Measurements from ENCODE around the gene MYNN. TPM values are rescaled to one million over a fixed set of nuclear protein-coding genes. Genes with fewer than 3 reads are reported as not detected.

The MYNN gene
- total RNA-seq, 1 experiment from 2014 or later = 10.6 TPM

DNA sequence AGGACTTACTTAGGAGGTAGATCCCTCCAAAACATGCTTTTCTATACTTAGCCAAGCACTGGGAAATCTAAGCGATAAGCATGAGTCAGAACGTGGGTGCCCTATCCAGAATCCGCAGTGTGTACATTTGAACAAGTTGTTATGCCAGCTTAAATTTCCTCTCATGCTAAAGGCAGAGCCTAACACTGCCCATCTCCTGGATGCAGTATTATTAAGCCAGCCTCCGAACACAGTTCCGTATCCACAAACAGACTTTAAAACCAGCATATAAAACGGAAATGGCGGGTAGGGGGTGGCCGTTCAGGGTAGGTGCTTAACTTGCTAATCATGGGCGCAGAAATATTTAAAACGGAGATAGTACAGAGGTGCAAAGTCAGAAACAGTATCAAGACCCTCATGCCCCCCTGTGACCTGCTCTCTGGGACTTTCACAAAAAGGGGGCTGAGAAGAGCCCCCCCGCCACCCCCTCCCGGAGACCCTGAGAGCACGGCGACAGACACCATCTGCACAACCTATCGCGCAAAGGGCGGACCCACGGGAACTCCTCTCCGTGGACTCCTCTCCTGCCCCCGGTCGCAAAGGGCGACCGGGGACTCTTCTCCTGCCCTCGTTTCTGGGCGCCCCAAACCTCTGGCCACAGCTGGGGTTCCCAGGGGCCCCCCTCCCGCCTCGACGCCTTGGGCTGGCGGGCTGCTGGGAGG lies 38.6 kb downstream of the MYNN start:
- Mint-ChIP-seq H3K36me3 (ENCODE audit: insufficient read depth, unreplicated experiment) (no peaks in the 10 kb centered on the region), H3K4me3 (ENCODE audit: unreplicated experiment) (peak overlapping the region; percentile 60), H3K27ac (ENCODE audit: unreplicated experiment) (no peak overlapping the region), H3K4me1 (ENCODE audit: low read depth, unreplicated experiment) (no peaks in the 10 kb centered on the region), H3K9me3 (ENCODE audit: unreplicated experiment) (peaks cover 15% of the 10 kb centered on the region), H3K27me3 (ENCODE audit: insufficient read depth, unreplicated experiment) (peaks cover 2% of the 10 kb centered on the region)
- TF ChIP-seq CTCF (IDR thresholded peaks at IDR 0.05; ENCODE audit: insufficient read depth in 1 of 2, low read depth in 1 of 2, low read length in 1 of 2, severe bottlenecking in 1 of 2, unreplicated experiment in 1 of 2) = no peak
- Histone ChIP-seq H3K4me3 (ENCODE audit: low read depth, low read length) (peak overlapping the region; percentile 33), H3K4me1 (no peaks in the 10 kb centered on the region), H3K27me3 (replicated peaks; ENCODE audit: control insufficient read depth, insufficient read depth, low read length) (no peaks in the 10 kb centered on the region), H3K36me3 (ENCODE audit: control insufficient read depth, insufficient read depth, low read length) (no peaks in the 10 kb centered on the region), H3K9me3 (peaks cover 9% of the 10 kb centered on the region)
- ChIA-PET POLR2A (no interaction called here), CTCF (no interaction called here)
- DNase-seq = no peak
- intact Hi-C loops (cut with micrococcal nuclease; ENCODE audit: unreplicated experiment) = no loop called here
- BruUV-seq (replicated peaks) = no TSS peak

- Histone ChIP-seq H3K4me3 (ENCODE audit: low read depth, low read length) (peak within 1 kb of the TSS; percentile 33), H3K36me3 (ENCODE audit: control insufficient read depth, insufficient read depth, low read length) (no peaks in the 10 kb centered on the region), H3K4me1 (no peaks in the 10 kb centered on the region), H3K9me3 (peaks cover 9% of the 10 kb centered on the region), H3K27me3 (replicated peaks; ENCODE audit: control insufficient read depth, insufficient read depth, low read length) (no peaks in the 10 kb centered on the region)
- no peaks in the 10 kb centered on the region for H3K4me1 Mint-ChIP-seq (ENCODE audit: low read depth, unreplicated experiment)
- no TSS peak for BruUV-seq (replicated peaks)
- TF ChIP-seq CTCF (IDR thresholded peaks at IDR 0.05; ENCODE audit: insufficient read depth in 1 of 2, low read depth in 1 of 2, low read length in 1 of 2, severe bottlenecking in 1 of 2, unreplicated experiment in 1 of 2) = no peak
- intact Hi-C loops (cut with micrococcal nuclease; ENCODE audit: unreplicated experiment) = no loop called here
- peaks cover 20% of the 10 kb centered on the region for H3K9me3 Mint-ChIP-seq (ENCODE audit: unreplicated experiment)
- DNase-seq = peak; percentile 44 to 51
- no peak within 1 kb of the TSS for H3K27ac Mint-ChIP-seq (ENCODE audit: unreplicated experiment)
- H3K4me3 Mint-ChIP-seq (ENCODE audit: unreplicated experiment) = peak within 1 kb of the TSS; percentile 60
- H3K27me3 Mint-ChIP-seq (ENCODE audit: insufficient read depth, unreplicated experiment) = peaks cover 4% of the 10 kb centered on the region
- CTCF ChIA-PET = no interaction called here
- H3K36me3 Mint-ChIP-seq (ENCODE audit: insufficient read depth, unreplicated experiment) = no peaks in the 10 kb centered on the region
- POLR2A ChIA-PET = no interaction called here
Measured at GRCh38 chr3:169812332-169813235, 39.4 kb downstream of the MYNN start, which contains the start of the genes LRRC34 and LRRIQ4. Gene LRRC34, minus strand, starts transcription at chr3:169812904. Its CDS starts 356 bp downstream, at chr3:169812548. Gene LRRIQ4, plus strand, starts transcription at chr3:169812870. Its CDS starts 9,052 bp downstream, at chr3:169821922.

DNA sequence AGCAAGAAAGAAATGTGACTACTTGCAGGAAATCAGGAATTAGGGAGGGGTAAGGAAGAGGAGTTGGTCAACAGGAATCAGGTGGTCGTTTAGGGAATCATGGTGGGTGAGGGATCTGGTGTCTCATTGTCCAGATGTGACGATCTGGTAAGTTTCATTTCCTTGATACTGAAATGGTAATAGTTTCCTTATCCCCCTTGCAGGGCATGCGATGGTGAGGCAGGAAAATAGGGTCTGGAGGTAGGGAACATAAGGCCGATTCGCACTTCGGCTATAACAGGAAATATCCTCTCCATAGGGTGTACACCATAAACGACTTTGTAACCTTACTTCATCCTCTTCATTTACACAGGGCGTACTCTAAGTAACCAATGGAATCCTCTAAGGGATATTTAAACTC lies 40.1 kb downstream of the MYNN start:
- ChIA-PET POLR2A (no interaction called here), CTCF (no interaction called here)
- Histone ChIP-seq H3K36me3 (ENCODE audit: control insufficient read depth, insufficient read depth, low read length) (no peaks in the 10 kb centered on the region), H3K9me3 (peaks cover 9% of the 10 kb centered on the region), H3K4me3 (ENCODE audit: low read depth, low read length) (no peak overlapping the region), H3K27me3 (replicated peaks; ENCODE audit: control insufficient read depth, insufficient read depth, low read length) (no peaks in the 10 kb centered on the region), H3K4me1 (no peaks in the 10 kb centered on the region)
- Mint-ChIP-seq H3K4me1 (ENCODE audit: low read depth, unreplicated experiment) (no peaks in the 10 kb centered on the region), H3K4me3 (ENCODE audit: unreplicated experiment) (no peak overlapping the region), H3K36me3 (ENCODE audit: insufficient read depth, unreplicated experiment) (no peaks in the 10 kb centered on the region), H3K27me3 (ENCODE audit: insufficient read depth, unreplicated experiment) (peaks cover 8% of the 10 kb centered on the region), H3K27ac (ENCODE audit: unreplicated experiment) (no peak overlapping the region), H3K9me3 (ENCODE audit: unreplicated experiment) (peaks cover 23% of the 10 kb centered on the region)
- TF ChIP-seq CTCF (IDR thresholded peaks at IDR 0.05; ENCODE audit: insufficient read depth in 1 of 2, low read depth in 1 of 2, low read length in 1 of 2, severe bottlenecking in 1 of 2, unreplicated experiment in 1 of 2) = no peak
- DNase-seq = no peak
- intact Hi-C loops (cut with micrococcal nuclease; ENCODE audit: unreplicated experiment) = no loop called here
- no TSS peak for BruUV-seq (replicated peaks)
